Measurements from ENCODE around the gene PLIN4. TPM values are rescaled to one million over a fixed set of nuclear protein-coding genes. Genes with fewer than 3 reads are reported as not detected.

PLIN4 gene
- total RNA-seq, 4 donors from 2014 or later = 65.1 to 689 (median 138) TPM

DNA sequence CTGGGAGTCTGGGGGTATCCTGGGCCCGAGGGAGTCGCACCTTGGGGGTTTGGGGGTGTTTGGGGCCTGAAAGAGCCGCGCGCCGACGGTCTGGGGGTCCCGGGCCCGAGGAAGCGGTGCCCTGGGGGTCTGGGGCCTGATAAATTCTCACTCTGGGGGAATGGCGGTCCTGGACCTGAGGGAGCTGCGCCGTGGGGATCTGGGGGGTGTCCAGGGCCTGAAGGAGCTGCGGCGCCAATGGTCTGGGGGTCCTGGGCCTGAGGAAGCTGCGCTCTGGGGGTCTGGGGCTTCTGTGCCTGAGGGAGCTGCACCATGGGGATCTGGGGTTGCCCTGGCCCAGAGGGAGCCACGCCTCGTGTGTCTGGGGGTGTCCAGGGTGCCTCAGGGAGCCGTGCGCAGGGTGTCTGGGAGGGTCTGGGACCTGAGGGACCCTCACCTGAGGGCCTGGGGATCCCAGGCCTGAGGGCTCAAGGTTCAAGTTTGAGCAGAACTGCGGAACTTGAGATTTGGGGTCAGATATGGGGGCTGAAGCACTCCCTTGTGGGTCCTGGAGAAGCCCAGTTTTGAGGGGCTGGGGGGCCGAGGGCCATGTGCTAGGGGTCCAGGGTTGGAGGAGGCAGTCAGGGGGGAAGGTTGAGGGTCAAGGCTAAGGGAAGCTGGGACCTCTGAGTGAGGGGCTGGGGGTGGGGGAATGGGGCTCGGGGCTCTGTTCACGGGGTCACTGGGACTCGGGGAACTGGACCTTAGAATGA is 45.1 kb downstream of the PLIN4 start:
- H3K27ac ChIP-seq = peak overlapping the region in 3 of 4 donors; percentile 72 to 93 (median 76)

DNA sequence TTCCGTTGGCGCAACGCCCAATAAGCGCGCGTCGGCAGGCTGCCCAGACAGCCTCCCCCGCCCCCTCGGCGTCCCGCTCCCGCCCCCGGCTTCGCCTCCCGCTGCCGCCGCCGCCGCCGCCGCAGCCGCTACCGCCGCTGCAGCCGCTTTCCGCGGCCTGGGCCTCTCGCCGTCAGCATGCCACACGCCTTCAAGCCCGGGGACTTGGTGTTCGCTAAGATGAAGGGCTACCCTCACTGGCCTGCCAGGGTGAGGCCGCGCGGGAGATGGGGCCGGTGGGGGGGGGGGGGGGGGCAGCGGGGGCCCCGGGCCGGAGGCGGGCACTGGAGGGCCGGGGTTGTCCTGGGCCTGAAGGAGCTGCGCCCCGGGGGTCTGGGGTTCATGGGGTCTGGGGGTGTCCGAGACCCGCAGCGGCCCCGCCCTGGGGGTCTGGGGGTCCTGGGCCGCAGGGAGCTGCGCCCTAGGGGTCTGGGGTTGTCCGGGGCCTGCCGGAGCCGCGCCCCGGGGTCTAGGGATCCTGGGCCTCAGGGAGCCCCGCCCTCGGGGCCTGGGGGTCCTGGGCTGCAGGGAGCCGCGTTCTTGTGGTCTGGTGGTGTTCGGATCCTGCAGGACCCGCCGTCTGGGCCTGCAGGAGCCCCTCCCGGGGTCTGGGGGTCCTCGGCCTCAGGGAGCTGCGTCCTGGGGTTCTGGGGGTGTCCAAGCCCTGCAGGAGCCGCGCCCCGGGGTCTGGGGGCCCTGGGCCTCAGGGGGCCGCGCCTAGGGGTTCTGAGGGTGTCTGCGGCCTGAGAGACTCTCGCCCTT is 45.9 kb downstream of the PLIN4 start, which contains the start of gene HDGFL2:
TSS of gene HDGFL2 (plus strand) at position 124 of the 801 bp plus-strand sequence. CDS start at position 178, 54 bp downstream.
- no peak for DNase-seq (ENCODE audit: low spot score in 2 of 2)
- 0% methylated on average over 23 to 50 of the region's 71 CpGs for WGBS, 2 donors
- H3K27me3 ChIP-seq = no peaks in the 10 kb centered on the region
- H3K36me3 ChIP-seq = peaks cover 0 to 25% (median 0%) of the 10 kb centered on the region in 3 donors
- H3K27ac ChIP-seq = peak within 1 kb of the TSS; percentile 47 to 93 (median 88)
- H3K4me1 ChIP-seq = peaks cover 0 to 30% (median 21%) of the 10 kb centered on the region in 4 donors
- TF ChIP-seq EP300 (IDR thresholded peaks at IDR 0.05) (no peak), POLR2A (IDR thresholded peaks at IDR 0.05) (no peak)
- TF ChIP-seq, protein P1, sequence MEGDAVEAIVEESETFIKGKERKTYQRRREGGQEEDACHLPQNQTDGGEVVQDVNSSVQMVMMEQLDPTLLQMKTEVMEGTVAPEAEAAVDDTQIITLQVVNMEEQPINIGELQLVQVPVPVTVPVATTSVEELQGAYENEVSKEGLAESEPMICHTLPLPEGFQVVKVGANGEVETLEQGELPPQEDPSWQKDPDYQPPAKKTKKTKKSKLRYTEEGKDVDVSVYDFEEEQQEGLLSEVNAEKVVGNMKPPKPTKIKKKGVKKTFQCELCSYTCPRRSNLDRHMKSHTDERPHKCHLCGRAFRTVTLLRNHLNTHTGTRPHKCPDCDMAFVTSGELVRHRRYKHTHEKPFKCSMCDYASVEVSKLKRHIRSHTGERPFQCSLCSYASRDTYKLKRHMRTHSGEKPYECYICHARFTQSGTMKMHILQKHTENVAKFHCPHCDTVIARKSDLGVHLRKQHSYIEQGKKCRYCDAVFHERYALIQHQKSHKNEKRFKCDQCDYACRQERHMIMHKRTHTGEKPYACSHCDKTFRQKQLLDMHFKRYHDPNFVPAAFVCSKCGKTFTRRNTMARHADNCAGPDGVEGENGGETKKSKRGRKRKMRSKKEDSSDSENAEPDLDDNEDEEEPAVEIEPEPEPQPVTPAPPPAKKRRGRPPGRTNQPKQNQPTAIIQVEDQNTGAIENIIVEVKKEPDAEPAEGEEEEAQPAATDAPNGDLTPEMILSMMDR (IDR thresholded peaks at IDR 0.05) = no peak
- H3K9me3 ChIP-seq = no peaks in the 10 kb centered on the region
- H3K4me3 ChIP-seq = peak within 1 kb of the TSS; percentile 79 to 98 (median 86)

More for the DNA sequence above, 45.1 kb downstream of the PLIN4 start:
- Histone ChIP-seq H3K27me3 (no peaks in the 10 kb centered on the region), H3K36me3 (peaks cover 0 to 33% (median 0%) of the 10 kb centered on the region in 3 donors), H3K9me3 (no peaks in the 10 kb centered on the region), H3K4me3 (peak overlapping the region; percentile 79 to 98 (median 86)), H3K4me1 (peaks cover 0 to 30% (median 21%) of the 10 kb centered on the region in 4 donors)
- TF ChIP-seq POLR2A (IDR thresholded peaks at IDR 0.05) (no peak), EP300 (IDR thresholded peaks at IDR 0.05) (no peak)
- TF ChIP-seq, protein P1 (IDR thresholded peaks at IDR 0.05) = no peak
- WGBS, 2 donors = 14 to 34% methylated on average over 5 to 25 of the region's 25 CpGs
- DNase-seq (ENCODE audit: low spot score in 2 of 2) = no peak

DNA sequence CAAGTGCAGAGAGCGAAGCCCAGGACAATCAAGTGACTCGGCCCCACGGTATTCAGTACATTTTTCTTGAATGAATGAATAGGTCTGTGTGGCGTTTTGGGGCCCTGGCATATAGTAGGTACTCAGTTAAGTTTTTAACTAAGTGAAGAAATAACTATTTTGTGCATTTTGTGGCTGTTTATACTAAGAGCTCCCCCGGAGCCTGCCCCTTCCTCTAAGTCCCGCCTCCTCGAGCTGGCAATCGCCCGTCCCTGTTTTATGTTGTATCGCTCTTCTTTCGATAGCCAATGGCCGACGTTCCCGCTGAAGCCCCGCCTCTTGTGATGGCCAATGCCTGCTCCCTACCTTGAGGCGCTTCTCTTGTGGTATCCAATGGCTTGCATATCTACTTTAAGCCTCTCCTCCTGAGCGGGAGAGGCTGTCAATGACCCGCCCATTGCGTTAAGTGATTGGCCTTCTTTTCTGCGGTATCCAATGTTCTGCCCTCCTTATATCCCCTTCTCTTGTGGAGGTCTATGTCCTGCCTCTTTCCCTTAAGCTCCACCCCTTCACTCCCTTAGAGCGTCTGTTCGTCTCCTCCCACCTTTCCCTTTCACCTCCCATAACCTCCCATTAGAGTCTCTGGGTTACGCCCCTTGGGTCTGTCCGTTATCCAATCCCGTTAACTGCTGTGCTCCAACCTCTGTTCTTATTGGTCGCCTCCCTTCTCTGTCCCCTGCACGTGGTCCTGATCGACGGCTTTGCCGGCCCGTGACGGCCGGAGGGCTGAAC is 46.7 kb downstream of the PLIN4 start:
- Histone ChIP-seq H3K4me3 (peak overlapping the region; percentile 42 to 86 (median 82)), H3K27ac (peak overlapping the region; percentile 47 to 93 (median 88)), H3K36me3 (peaks cover 0 to 17% (median 0%) of the 10 kb centered on the region in 3 donors), H3K4me1 (peaks cover 0 to 30% (median 21%) of the 10 kb centered on the region in 4 donors), H3K9me3 (no peaks in the 10 kb centered on the region), H3K27me3 (no peaks in the 10 kb centered on the region)
- peak; percentile 96 to 97 for DNase-seq (ENCODE audit: low spot score in 2 of 2)
- TF ChIP-seq, protein P1 (IDR thresholded peaks at IDR 0.05) = peak in 2 of 5 experiments; percentile 16 to 40
- peak; percentile 43 to 74 for TF ChIP-seq EP300 (IDR thresholded peaks at IDR 0.05)
- TF ChIP-seq POLR2A (IDR thresholded peaks at IDR 0.05) = peak in 1 of 2 donors; percentile 64
- WGBS, 2 donors = 1% methylated on average over 33 of the region's 33 CpGs

DNA sequence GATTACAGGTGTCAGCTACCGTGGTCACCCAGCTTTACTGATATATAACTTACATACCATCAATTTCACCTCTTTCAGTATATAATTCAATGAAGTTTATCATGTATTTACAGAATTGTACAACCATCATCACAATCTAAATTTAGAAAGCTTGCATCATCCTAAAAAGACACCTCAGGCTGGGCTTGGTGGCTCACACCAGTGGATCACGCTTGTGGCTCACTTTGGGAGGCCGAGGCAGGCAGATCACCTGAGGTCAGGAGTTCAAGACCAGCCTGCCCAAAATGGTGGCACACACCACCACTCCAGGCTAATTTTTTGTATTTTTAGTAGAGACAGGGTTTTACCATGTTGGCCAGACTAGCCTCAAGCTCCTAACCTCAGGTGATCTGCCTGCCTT is 50.5 kb downstream of the PLIN4 start:
- TF ChIP-seq, protein P1 (IDR thresholded peaks at IDR 0.05) = no peak
- no peak for TF ChIP-seq EP300 (IDR thresholded peaks at IDR 0.05)
- no peak for TF ChIP-seq POLR2A (IDR thresholded peaks at IDR 0.05)

More for the DNA sequence above, 50.5 kb downstream of the PLIN4 start:
- Histone ChIP-seq H3K9me3 (no peaks in the 10 kb centered on the region), H3K4me3 (no peak overlapping the region), H3K4me1 (peaks cover 0 to 7% (median 3%) of the 10 kb centered on the region in 4 donors), H3K27ac (no peak overlapping the region), H3K36me3 (no peaks in the 10 kb centered on the region), H3K27me3 (no peaks in the 10 kb centered on the region)
- WGBS, 2 donors = 89 to 92% methylated on average over 3 of the region's 3 CpGs
- no peak for DNase-seq (ENCODE audit: low spot score in 2 of 2)
